Kidney glomerular epithelial cell (primary cell): Measurements from ENCODE around the gene ALS2CL.
A peak's percentile ranks its signal among the peaks of the same experiment; 100 is the strongest.

Source experiments
- DNase-seq: peaks from one replicate; lab custom pipeline; 2025; lab: John Stamatoyannopoulos, UW

Gene ALS2CL

DNA sequence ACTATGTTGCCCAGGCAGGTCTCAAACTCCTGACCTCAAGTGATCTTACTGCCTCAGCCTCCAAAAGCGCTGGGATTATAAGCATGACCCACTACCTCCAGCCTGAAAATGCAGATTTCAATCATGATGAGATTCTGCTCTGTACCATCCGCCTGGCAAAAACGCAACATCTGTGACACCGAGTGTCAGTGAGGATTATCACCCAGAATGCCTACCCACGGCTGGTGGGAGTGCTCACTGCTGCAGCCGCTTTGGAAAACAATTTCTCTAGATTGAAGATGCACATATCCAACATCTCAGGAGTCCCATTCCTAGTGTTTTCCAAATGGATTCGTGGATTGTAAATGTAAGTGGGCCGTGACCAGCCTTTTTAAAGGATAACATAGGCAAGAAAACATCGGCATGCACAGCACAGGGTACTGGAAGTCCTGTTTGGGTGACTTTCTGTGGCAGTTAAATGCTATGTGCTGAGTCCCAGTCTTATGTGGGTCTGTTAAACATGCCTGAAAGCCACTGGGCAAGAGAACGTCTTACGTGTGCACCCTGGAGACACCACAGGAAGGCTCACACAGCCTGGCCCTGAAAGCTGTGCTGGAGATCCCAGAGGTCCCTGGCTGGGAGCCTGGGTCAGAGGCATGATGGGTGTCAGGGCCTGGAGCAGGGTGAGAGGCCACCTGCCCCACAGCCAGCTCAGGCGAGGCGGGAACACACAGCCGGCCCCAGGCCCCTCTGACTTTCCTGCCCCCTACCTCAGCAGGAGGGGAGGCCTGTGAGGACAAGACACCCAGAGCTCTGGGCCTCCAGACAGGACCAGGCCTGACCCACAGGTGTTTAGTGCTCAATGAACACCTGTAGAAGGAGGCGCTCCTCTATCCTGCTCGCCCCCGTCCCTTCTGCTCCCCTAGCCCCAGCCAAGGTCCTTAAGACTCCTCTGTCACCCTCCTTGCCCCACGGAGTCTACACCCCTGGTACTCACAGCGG, 23.3 kb upstream of the ALS2CL start:
- DNase-seq, result no peak

DNA sequence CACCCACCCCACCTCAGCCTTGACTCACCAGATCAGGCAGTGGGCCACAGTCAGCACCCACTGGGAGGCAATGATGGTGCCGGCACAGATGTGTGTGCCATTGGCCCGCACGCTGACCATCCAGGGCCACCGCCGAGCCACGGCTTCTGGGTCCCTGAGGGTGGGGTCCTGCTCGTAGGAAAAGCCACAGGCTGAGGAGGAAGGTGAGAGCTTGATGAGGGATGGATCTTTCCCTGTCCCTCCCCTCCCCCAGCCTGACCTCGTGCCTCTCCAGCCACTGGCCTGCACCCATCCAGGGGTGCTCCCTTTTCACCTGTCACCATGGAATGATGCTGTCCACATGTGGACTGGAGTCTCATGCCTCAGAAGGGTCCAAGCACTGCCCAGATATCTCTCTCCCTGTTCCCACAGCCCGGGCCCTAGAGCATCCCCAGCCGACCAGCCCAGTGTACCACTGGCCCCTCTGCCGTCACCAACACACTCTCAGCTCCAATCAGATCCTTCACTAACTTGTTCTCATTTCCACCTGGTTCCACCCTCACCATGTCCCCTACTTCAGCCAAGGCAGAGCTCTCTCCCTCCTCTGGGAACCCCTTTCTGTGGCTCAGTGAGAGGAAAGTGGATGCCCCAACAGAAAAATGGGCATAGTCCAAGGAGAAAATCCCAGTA, 22.2 kb upstream of the ALS2CL start:
- DNase-seq, result no peak

DNA sequence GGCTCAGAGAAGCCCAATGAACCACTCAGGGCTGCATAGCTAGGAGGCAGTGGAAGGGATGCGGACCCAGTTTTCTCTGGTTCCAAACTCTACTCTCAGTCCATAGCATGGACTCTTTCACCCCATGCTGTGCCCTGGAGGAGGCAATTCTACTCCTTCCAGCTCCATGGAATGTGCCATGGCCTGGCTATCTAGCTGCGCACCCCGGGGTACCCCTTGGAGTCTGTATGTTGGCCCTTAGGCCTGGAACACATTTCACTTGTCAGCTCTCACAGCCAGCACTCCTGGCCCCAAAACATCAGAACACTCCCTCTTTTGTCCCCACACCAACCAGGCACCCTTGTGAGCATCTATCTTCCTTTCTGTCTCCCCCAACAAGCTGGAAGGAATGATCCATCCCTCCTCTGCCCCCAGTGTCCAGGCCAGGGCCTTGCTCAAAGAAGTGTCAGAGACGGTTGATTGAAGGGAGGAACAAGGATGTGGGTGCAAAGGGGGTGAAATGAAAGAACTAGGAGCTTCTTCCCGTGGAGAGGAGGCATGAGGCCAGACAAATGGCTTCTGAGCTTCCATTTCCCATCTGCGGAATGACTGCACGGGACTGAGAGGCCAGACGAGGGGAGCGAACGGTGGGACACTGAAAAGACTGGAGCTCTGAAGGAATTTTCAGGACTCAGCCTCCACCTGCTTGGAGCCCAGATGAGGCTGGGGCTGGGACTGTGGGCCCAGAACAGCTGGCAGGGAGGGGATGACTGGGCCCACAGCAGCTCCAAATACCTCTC, 21.4 kb upstream of the ALS2CL start:
- no peak for DNase-seq

DNA sequence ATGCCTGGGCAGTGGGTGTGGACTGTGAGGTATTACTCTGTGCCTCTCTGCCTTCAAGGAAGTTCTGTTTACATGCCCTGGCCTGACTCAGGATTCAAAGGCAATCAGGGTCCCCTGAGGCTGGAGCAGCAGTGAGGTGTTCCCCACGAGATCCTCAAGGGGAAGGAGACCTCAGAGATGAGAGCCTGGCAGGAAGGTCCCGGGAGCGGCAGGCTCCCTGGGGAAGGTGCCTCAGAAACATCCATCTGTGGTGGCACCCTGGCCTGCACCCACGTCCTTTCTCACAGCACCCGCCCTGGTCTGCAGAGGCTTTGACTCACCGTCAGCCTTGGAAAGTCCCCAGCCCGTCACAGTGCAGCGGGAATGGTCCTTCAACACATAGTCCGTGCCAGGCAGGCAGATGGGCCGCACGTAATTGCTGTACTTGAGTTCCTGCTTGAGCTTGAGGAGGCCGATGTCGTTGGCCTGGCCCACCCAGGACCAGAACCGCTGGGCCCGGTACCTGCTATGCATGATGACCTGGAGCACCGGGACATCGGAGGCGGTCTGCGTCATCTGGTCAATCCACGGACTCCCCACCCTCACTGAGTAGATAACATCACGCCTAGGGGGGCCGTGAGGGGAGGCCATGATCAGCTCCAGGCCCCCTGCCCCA, 20.5 kb upstream of the ALS2CL start:
- DNase-seq, result no peak

DNA sequence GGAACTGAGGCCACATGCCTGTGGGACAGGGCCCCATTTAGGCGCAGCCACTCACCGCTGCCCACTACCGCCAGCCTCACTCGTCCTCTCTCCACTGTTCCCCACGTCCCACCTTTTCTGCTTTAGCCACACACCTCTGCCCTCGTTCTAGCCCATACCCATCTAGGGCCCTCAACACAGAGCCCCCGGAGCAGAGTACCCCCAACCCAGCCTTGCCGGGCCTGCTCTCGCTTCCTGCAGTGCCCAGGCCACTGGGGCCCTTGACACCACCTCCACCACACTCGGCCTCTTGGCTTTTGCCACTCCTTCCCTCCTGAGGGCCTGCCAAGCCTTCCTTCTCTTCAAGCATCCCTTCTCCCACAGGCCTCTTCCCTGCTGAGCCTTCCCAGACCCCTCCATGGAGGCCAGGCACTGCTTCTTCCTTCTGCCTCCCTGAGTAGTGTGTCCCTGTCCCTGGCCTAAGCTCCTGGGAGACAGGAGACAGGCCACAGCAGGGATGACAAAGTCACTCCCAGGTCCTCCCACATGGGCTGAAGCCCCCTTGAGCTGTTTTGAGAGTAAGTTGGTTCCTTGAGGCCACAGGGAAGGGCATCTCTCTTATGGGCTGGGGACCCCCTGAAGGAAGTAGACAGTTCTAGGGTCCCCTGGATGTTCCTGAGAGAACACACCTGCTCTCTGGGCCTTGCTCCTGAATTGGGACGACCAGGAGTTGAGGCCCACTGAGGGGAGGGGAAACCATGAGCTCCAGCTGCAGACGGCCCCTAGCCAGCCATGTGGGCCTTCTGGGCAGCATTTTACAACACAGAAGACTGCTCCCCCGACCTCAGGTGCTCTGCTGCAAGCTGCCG, 19.8 kb upstream of the ALS2CL start:
- DNase-seq, result no peak

DNA sequence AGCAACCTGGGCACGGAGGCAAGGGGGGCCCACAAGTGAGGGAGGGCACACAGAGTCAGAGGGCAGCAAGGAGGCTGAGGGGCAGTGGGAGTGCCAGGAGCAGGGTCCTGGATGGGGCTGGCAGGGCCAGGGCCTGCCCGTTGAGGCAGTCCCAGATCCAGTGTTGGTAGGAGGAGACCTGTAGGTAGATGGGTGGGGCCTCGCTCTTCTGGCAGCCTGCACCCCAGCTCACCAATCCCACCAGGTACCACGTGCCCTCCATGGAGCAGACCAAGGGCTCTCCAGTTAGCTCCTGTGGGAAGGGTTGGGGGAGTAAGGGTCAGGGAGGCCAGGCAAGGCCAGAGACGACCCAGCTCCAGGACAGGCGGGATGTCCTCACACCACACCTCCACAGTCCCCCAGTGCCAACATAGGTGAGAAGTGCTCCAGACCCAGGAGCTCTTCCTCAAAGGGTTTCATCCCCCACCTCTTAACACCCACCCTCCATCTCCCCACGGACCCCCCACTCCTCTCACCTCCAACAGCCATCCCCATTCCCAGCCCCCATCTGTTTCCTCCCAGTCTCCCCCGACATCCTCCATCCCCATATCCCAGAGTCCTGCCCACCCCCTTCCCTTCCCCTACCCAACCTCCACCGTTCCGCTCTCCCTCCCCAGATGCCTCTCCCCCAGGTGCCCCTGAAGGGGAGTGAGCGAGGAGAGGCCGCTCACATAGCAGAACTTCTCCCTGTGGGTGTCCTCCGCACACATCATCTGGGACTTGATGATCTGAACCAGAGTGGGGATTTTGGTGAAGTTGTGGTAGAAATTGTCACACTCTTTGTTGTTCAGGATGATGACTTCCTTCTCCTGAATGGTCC, 18.9 kb upstream of the ALS2CL start:
- no peak for DNase-seq

DNA sequence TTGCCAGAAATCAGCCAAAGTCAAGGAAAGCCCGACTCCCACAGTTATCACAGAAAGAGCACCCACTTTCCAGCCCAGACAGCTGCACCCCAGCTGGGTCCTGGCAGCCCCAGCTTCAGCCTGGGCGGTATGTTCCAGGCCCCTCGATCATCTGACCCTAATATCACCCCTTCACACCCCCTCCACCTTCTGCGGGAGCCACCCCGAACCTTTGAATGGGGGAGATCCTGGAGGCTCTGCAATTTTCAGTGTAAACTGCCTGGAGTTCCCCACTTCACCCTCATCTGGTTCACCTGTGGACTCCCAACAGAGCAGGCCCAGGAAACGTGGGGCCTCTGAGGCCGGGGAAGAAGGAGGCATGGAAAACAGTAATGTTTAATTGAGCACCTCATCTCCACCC, 18.3 kb upstream of the ALS2CL start:
- no peak for DNase-seq

DNA sequence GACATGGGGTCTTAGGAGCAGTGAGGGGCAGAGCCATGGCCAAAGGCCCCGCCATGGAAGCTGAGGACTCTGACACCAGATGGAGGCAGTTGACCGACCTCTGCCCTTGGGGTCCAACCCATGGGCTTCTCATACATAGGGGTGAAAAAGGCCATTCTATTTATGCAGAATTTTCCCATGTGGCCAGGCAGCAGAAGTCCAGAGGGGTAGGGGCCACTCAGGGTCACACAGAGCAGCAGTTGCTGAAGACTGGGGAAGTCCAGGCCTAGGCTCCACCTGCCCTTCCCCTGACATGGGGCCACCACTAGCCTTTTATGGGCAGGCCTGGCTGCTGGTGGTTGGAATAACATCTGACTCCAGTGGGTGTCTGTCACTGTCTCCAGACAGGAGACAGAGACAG, 17.8 kb upstream of the ALS2CL start:
- no peak for DNase-seq

DNA sequence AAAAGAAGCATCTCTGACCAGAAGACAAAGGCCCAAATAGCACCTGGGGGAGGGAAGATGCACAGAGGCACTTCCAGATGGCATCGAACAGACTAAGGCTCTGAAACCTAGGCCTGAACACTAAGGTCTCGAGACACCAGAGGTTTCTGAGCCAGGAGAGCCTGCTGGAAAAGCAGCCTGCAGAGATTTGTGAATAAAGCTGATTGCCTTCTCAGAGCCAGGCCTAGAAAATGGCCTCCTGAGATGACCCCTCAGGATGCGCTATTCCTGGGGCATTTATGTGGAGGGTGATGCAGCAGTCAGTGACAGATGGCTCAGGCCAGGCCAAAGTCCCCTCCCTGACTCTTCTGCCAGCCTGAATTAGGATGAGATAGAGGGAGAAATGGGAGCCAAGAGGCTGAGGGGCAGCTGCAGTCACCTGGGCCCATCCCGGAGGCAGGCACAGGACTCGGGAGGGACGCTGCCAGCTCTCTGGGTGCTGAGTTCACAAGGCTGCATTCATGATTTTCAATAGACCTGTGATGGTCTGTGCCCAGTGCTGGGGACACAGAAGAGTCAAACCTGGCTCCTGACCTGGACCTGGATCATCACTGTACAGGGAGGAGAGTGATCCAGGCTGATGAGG, 17.3 kb upstream of the ALS2CL start:
- DNase-seq, result no peak

DNA sequence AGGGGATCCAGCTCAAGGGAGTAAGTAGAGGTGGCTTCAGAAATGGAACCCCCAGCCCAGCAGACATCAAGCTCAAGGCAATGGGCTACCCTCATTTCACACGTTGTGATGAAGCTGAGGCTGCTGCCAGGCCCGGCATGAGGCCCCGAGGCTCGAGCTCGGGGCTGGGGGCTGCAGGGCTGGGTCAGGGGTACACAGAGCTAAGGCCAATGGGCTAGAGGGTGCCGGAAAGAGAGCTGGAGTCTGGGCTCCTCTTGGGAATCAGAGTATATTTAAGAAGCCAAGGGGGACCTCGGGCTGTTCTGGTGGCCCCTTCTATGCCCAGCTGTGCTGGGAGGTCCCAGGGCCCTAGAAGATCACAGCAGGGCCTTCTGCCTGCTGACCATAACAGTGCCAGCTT, 16.8 kb upstream of the ALS2CL start:
- no peak for DNase-seq

DNA sequence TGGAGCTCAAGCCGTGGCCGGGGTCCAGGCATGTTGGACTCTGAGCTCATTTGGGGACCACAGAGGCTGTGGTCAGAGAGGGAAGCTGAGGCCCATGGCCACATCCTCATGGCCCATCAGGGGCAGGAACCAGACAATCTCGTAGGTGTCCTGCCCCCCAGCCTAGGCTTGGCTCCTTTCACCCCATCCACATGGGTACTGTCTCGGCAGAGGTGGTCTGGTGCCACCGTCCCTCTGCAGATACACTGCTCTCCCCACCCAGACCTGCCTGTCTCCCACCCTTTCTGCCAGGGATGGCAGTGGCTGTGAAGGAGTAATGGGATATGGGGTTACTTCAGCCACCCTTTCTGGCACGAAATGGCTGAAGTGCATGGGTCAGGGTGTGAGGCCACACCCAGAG, 16.2 kb upstream of the ALS2CL start:
- no peak for DNase-seq

DNA sequence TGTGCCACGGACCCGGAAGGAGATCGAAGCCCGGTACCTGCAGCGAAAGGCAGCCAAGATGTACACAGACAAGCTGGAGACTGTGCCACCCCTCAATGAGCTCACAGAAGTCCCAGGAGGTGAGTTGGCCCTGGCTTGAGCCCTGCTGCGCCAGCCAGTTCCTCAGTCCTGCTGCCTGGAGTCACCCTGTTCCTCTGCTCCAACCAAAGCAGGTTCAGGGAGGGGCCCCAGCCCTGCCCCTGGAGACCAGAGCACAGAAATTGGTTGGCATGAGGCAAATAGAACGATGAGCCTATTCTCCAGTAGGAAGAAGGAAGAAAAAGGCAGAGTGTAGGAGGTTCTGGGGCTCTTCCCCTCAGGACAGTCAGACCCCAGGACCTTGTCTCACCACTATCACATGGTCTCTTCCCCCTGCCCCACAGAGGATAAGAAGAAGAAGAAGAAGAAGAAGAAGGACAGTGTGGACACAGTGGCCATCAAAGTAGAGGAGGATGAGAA, 15.7 kb upstream of the ALS2CL start:
- DNase-seq, result no peak

DNA sequence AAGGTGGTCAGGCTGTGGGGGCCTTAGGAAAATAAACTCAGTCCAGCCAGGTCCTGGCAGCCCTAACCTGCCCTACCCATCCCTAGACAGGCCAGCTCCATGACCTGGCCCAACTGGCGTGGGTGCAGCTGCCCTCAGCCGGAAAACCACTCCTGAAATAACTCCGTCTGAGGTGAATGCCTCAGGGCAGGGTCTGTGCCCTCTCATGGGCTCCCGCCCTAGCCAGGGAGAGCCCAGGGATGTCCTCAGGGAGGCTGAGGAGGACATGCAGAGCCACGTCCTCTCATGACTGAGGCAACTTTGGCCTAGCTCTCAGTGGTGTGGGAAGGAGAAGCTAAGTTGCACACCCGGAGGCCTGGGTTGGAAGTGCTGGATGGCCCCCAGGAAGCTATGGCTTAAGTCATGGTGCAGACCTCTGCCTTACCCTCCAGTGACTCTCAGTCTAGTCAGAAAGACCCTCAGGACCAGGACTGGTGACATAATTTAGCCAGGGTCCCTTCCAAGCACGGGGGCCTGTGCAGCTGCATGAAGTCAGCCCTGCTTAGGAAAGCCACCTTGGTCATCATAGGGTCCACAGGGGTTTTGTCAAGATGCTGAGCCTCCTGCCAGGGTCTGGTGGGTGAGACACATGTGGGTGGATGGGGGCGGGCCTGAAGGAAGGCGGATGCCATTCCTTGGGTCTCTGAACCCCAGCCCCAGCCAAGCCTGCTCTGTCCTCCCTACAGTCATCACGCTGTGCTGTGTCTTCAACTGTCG, 15.1 kb upstream of the ALS2CL start:
- DNase-seq, result no peak

DNA sequence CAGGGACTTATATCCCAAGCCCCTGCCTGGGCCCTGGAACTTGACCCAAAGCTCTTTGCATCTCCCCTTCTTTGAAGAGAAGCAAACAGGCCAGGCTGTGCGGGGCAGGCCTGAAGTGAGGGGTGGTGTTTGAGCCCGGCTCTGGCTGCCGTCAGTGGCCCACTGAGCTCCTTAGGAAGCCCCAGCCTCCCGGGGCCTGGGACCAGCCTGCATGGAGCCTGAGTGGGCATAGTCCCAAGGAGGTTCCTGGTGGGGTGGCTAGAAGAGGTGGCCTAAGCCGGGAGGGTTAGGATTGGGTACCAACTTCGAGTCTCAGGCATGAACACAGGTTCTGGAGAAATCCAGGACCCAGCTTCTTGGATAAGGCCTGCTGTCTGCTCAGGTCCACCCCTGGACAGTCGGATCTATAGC, 14.1 kb upstream of the ALS2CL start:
- DNase-seq, result no peak

DNA sequence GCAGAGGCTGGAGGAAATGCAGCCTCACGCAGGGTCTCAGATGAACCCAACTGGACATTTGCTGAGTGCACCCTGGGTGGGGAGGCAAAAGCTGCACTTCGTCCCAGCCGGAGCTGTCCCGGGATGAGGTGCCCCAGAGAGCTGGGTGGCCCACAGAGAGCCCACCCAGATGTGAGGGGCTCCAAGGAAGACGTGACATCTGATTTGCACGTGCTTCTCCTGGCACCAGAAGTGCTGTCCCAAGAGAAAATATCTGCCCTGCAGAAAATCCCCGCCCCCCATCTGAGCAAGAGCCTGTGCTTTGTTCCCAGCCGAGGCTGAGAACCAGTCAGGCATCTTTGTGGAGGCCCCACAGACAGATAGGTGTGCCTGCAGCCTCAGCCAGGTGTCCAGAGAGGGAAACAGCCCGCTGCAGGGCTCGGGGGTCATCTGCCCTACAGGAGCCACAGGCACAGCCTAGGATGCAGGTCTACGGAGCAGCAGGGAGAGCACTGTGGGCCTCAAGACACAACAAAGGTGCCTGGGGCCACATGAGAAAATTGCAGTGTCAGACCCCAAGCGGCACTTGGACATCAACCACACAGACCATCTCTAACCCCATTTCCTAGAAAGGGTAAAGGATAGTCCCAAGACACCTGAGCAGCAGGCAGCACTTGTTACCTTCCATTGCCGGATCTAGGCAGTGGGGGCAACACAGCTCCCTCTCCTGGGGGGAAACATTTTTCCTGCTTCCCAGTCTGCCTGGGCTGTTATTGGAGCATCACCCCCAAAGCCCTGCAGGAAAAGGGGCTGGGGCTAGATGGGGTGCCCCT, 13.5 kb upstream of the ALS2CL start:
- DNase-seq, result no peak

DNA sequence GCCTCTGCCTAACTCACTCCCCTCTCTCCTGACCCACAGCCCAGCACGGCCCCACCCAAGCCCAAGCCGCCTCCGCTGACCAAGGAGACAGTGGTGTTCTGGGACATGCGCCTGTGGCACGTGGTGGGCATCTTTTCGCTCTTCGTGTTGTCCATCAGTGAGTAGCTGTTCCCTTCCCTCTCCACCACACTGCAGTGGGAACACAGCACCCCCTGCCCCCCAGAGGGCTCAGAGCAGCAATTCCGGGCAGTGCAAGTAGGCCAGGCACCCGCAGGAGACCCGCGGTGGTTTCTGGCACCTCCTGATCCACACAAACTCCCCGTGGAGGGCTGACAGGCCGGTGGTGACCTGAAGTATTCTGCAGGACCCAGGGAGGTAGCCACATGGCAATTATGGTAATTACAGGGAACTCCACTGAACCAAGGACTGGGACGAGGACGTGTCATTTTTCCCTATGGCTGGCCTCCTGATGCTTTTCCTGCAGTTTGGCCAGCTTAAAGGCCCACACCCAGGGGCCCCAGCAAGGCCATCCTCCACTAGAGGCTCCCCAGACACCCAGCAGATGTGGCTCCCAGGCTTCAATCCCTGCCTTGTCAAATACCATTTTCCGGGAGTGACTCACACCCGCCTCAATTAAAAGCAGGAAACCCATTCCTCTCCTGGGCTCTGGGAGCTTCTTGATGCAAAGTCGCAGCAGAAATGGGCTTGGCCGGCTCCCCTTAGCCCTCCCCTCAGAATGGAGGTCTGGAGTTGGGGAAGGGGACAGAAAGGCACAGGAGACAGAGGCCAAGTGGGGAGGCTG, 12.5 kb upstream of the ALS2CL start:
- DNase-seq, result no peak

DNA sequence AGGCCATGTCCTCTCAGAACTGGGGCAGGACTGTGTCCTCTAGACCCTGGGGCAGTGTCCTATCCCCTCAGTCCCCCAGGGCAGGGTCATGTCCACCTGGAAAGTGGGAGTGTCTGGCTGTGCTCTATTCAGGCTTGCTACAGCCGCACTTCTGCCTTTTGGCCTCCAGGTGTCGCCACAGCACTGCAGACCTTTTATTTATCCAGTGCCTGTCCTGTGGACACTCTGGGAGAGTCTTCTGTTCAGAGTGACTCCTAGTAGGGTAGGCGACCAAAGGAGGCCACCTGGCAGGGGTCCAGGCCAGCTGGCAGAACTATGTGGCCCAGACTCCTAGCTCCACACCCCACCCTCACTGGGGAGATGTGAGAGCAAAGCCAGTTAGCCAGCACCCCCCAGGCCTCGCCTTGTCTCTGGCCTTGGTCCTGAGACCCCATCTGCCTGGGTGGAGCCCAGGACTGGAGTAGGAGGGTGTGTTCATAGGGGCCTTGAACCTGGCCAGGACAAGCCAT, 11.6 kb upstream of the ALS2CL start:
- peak; percentile 40 for DNase-seq
